ENCODE data around the gene ADCY9.

DNA sequence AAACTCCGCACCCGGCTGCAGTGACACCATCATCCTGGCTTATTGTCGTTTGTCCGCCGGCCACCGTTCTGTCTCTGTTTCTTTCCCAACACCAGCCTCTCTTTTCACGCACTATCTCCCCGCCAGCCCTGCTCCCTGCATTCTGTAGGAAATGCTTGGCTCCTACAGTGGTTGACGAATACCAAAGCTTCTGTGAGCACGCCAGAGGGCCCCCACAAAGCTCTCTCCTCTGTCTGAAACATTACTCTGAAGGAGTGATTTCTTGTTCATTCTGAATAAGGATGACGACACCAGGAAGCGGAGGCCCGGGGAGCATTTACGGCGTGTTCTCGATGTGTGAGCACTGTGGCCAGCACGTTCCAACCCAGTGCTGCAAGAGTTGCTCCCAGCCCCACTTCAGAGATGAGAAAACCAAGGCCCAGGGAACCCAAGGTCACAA is 58.8 kb downstream of the ADCY9 start:
- no peak for TF ChIP-seq EZH2 (IDR thresholded peaks at IDR 0.05; ENCODE audit: insufficient read depth, poor library complexity, severe bottlenecking)
- TF ChIP-seq EZH2phosphoT487 (IDR thresholded peaks at IDR 0.05; ENCODE audit: insufficient read depth, low read depth): no peak
